ENCODE data around the gene BRINP3.

DNA sequence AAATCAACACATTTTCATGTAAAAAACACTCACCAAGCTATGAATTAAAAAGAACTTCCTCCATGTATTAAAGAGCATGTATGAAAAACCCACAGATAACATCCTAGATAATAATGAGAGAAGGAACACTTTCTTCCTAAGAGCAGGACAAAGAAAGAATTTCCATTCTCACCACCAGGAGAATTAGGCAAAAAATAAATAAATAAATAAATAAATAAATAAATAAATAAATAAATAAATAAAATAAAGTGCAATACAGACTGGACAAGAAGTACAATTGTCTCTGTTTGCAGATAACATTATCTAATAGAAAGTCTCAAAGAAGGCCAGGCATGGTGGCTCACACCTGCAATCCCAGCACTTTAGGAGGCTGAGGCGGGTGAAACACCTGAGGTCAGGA, 218.2 kb downstream of the BRINP3 start:
- no peak for TF ChIP-seq ESRRA (CRISPR knock-in tag; IDR thresholded peaks at IDR 0.05; ENCODE audit: borderline replicate concordance)
- TF ChIP-seq, protein P1, sequence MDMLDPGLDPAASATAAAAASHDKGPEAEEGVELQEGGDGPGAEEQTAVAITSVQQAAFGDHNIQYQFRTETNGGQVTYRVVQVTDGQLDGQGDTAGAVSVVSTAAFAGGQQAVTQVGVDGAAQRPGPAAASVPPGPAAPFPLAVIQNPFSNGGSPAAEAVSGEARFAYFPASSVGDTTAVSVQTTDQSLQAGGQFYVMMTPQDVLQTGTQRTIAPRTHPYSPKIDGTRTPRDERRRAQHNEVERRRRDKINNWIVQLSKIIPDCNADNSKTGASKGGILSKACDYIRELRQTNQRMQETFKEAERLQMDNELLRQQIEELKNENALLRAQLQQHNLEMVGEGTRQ (CRISPR knock-in tag; IDR thresholded peaks at IDR 0.05) = no peak
- TF ChIP-seq CREB1 (CRISPR knock-in tag; IDR thresholded peaks at IDR 0.05) = no peak
- TF ChIP-seq, protein P2, sequence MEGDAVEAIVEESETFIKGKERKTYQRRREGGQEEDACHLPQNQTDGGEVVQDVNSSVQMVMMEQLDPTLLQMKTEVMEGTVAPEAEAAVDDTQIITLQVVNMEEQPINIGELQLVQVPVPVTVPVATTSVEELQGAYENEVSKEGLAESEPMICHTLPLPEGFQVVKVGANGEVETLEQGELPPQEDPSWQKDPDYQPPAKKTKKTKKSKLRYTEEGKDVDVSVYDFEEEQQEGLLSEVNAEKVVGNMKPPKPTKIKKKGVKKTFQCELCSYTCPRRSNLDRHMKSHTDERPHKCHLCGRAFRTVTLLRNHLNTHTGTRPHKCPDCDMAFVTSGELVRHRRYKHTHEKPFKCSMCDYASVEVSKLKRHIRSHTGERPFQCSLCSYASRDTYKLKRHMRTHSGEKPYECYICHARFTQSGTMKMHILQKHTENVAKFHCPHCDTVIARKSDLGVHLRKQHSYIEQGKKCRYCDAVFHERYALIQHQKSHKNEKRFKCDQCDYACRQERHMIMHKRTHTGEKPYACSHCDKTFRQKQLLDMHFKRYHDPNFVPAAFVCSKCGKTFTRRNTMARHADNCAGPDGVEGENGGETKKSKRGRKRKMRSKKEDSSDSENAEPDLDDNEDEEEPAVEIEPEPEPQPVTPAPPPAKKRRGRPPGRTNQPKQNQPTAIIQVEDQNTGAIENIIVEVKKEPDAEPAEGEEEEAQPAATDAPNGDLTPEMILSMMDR (IDR thresholded peaks at IDR 0.05) = no peak
- TF ChIP-seq, protein P3, sequence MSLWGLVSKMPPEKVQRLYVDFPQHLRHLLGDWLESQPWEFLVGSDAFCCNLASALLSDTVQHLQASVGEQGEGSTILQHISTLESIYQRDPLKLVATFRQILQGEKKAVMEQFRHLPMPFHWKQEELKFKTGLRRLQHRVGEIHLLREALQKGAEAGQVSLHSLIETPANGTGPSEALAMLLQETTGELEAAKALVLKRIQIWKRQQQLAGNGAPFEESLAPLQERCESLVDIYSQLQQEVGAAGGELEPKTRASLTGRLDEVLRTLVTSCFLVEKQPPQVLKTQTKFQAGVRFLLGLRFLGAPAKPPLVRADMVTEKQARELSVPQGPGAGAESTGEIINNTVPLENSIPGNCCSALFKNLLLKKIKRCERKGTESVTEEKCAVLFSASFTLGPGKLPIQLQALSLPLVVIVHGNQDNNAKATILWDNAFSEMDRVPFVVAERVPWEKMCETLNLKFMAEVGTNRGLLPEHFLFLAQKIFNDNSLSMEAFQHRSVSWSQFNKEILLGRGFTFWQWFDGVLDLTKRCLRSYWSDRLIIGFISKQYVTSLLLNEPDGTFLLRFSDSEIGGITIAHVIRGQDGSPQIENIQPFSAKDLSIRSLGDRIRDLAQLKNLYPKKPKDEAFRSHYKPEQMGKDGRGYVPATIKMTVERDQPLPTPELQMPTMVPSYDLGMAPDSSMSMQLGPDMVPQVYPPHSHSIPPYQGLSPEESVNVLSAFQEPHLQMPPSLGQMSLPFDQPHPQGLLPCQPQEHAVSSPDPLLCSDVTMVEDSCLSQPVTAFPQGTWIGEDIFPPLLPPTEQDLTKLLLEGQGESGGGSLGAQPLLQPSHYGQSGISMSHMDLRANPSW (CRISPR knock-in tag; conservative IDR thresholded peaks at IDR 0.05; ENCODE audit: low read depth) = no peak
- no peak for TF ChIP-seq NR1H2 (CRISPR knock-in tag; IDR thresholded peaks at IDR 0.05)
- TF ChIP-seq, protein P4, sequence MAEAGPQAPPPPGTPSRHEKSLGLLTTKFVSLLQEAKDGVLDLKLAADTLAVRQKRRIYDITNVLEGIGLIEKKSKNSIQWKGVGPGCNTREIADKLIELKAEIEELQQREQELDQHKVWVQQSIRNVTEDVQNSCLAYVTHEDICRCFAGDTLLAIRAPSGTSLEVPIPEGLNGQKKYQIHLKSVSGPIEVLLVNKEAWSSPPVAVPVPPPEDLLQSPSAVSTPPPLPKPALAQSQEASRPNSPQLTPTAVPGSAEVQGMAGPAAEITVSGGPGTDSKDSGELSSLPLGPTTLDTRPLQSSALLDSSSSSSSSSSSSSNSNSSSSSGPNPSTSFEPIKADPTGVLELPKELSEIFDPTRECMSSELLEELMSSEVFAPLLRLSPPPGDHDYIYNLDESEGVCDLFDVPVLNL (CRISPR knock-in tag; IDR thresholded peaks at IDR 0.05; ENCODE audit: borderline replicate concordance, low read depth) = no peak
- TF ChIP-seq NFE2L1 (CRISPR knock-in tag; IDR thresholded peaks at IDR 0.05) = no peak
- TF ChIP-seq, protein P5, sequence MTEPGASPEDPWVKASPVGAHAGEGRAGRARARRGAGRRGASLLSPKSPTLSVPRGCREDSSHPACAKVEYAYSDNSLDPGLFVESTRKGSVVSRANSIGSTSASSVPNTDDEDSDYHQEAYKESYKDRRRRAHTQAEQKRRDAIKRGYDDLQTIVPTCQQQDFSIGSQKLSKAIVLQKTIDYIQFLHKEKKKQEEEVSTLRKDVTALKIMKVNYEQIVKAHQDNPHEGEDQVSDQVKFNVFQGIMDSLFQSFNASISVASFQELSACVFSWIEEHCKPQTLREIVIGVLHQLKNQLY (CRISPR knock-in tag; IDR thresholded peaks at IDR 0.05) = no peak
- no peak for TF ChIP-seq NR2C2 (CRISPR knock-in tag; IDR thresholded peaks at IDR 0.05)
- no peak for TF ChIP-seq PRRX2 (CRISPR knock-in tag; IDR thresholded peaks at IDR 0.05)
- TF ChIP-seq NFYB (CRISPR knock-in tag; conservative IDR thresholded peaks at IDR 0.05; ENCODE audit: low read depth) = no peak
- TF ChIP-seq, protein P6, sequence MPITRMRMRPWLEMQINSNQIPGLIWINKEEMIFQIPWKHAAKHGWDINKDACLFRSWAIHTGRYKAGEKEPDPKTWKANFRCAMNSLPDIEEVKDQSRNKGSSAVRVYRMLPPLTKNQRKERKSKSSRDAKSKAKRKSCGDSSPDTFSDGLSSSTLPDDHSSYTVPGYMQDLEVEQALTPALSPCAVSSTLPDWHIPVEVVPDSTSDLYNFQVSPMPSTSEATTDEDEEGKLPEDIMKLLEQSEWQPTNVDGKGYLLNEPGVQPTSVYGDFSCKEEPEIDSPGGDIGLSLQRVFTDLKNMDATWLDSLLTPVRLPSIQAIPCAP (CRISPR knock-in tag; IDR thresholded peaks at IDR 0.05) = no peak
- TF ChIP-seq, protein P7, sequence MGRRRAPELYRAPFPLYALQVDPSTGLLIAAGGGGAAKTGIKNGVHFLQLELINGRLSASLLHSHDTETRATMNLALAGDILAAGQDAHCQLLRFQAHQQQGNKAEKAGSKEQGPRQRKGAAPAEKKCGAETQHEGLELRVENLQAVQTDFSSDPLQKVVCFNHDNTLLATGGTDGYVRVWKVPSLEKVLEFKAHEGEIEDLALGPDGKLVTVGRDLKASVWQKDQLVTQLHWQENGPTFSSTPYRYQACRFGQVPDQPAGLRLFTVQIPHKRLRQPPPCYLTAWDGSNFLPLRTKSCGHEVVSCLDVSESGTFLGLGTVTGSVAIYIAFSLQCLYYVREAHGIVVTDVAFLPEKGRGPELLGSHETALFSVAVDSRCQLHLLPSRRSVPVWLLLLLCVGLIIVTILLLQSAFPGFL (CRISPR knock-in tag; IDR thresholded peaks at IDR 0.05; ENCODE audit: borderline replicate concordance) = no peak

Measured in WTC11 (cell line).